H1 (cell line): Measurements from ENCODE around the gene UGT1A8.

Source experiments
- CBX5 ChIP-seq: fragments of 300-800, 300-1000 bp; sonication (generic); IDR thresholded peaks from 2 replicates; pipeline ENCODE4 v1.7.1; 2016; ENCODE audit warnings: antibody characterized with exemption, low read length, low read depth
- EZH2 ChIP-seq: fragments of 200-600 bp; sonication (generic); IDR thresholded peaks from 2 replicates; pipeline ENCODE4 v1.7.1; 2012; ENCODE audit warnings: low read depth, mild to moderate bottlenecking, moderate library complexity, low read length, inconsistent platforms; ENCODE audit not compliant: severe bottlenecking

GRCh38 chr2:233693963-233694362 lies 76.5 kb downstream of the UGT1A8 start:
- no peak for TF ChIP-seq EZH2
- TF ChIP-seq CBX5, result no peak
